Stimulated activated effector memory CD8-positive, alpha-beta T cell treated with anti-CD3 and anti-CD28 coated beads, Interleukin-12 subunit alpha, Interleukin-12 subunit beta, amount 100 ng/mL, for 72 hours (primary cell): ENCODE data around the gene STARD3.

Experiments
- ATAC-seq: fragments of 150-1000 bp; cut with Tn5 transposase; 2 replicates; pipeline ENCODE4 v1.10.0; 2021
- DNase-seq, 2 donors: peaks; one replicate each; pipeline ENCODE4 v3.0.0; 2021 to 2022; ENCODE audit warnings: low spot score in 2 of 2
- H3K27ac Mint-ChIP-seq: one replicate; pipeline ENCODE4 v1.8.0; 2022; ENCODE audit warnings: mild to moderate bottlenecking, mixed read lengths
- H3K36me3 Mint-ChIP-seq: one replicate; pipeline ENCODE4 v1.8.0; 2022; ENCODE audit warnings: mild to moderate bottlenecking, mixed read lengths
- H3K4me1 Mint-ChIP-seq: one replicate; pipeline ENCODE4 v1.8.0; 2022; ENCODE audit warnings: mixed read lengths
- H3K4me3 Mint-ChIP-seq: one replicate; pipeline ENCODE4 v1.8.0; 2022; ENCODE audit warnings: mild to moderate bottlenecking, mixed read lengths
- H3K9me3 Mint-ChIP-seq: one replicate; pipeline ENCODE4 v1.8.0; 2022; ENCODE audit warnings: mixed read lengths

STARD3 gene

DNA sequence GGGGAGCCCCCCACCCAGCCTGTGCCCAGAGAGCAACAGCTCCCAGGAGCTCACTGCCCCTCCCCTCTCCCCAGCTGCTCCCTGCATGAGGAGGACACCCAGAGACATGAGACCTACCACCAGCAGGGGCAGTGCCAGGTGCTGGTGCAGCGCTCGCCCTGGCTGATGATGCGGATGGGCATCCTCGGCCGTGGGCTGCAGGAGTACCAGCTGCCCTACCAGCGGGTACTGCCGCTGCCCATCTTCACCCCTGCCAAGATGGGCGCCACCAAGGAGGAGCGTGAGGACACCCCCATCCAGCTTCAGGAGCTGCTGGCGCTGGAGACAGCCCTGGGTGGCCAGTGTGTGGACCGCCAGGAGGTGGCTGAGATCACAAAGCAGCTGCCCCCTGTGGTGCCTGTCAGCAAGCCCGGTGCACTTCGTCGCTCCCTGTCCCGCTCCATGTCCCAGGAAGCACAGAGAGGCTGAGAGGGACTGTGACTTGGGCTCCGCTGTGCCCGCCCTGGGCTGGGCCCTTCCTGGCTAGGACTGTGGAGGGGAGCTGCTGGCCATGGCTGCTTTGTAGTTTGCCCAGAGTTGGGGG, 28.8 kb downstream of the STARD3 start:
- Mint-ChIP-seq H3K4me3 (peak overlapping the region; percentile 69), H3K9me3 (no peaks in the 10 kb centered on the region), H3K36me3 (peaks cover 19% of the 10 kb centered on the region), H3K4me1 (peaks cover 17% of the 10 kb centered on the region), H3K27ac (peak overlapping the region; percentile 48)
- ATAC-seq (peak; percentile 15), DNase-seq (no peak)

DNA sequence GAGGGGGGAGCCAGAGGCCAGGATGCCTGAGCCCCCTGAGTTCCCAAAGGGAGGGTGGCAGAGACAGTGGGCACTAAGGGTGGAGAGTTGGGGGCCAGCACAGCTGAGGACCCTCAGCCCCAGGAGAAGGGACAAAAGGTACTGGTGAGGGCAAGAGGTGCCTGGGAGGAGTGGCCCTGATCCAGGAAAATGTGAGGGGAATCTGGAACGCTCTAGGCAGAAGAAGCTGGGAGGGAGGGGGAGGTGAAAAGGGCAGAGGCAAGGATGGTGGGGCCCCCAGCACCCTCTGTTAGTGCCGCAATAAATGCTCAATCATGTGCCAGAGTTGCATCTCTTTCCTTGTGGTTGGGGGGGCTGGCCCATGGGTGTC, 29.3 kb downstream of the STARD3 start:
- H3K4me3 Mint-ChIP-seq = peak overlapping the region; percentile 69

DNA sequence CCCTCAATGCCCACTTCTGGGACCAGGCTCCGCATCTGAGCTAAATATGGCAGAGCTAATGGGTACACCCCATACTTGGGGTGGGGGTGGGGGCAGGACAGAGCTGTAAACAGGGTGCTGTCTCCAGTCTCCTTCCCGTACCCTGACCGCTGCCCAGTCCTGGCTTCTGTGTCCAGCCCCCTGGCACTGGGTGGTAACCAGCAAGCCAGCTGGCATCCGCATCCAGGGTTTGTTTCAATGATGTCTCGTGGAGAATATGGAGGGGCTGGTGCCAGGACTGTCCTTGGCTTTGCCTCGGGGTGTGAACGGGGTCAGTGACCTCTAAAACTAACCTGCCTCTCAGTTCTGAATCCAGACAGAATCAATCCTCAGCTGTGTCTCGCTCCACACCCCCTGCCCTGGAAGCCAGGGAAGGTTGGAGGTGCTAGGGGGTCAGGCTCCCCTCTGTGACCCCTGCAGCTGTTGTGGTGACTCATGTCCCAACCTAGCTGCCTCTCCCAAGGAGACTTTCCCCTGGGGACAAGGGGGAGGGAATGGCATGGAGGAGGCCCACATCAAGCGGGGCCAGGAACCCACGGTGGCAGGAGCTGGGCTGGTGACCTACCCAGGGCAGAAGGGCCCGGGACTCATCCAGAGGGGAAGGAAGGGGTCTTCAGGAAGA, 29.8 kb downstream of the STARD3 start:
- Mint-ChIP-seq H3K9me3 (no peaks in the 10 kb centered on the region), H3K4me3 (peak overlapping the region; percentile 69), H3K27ac (peak overlapping the region; percentile 32), H3K36me3 (peaks cover 13% of the 10 kb centered on the region), H3K4me1 (peaks cover 20% of the 10 kb centered on the region)
- no peak for DNase-seq
- ATAC-seq = no peak

More for the DNA sequence above, 29.3 kb downstream of the STARD3 start:
- ATAC-seq = no peak
- no peak for DNase-seq
- peaks cover 15% of the 10 kb centered on the region for H3K36me3 Mint-ChIP-seq
- peaks cover 17% of the 10 kb centered on the region for H3K4me1 Mint-ChIP-seq
- no peaks in the 10 kb centered on the region for H3K9me3 Mint-ChIP-seq
- peak overlapping the region; percentile 23 for H3K27ac Mint-ChIP-seq

DNA sequence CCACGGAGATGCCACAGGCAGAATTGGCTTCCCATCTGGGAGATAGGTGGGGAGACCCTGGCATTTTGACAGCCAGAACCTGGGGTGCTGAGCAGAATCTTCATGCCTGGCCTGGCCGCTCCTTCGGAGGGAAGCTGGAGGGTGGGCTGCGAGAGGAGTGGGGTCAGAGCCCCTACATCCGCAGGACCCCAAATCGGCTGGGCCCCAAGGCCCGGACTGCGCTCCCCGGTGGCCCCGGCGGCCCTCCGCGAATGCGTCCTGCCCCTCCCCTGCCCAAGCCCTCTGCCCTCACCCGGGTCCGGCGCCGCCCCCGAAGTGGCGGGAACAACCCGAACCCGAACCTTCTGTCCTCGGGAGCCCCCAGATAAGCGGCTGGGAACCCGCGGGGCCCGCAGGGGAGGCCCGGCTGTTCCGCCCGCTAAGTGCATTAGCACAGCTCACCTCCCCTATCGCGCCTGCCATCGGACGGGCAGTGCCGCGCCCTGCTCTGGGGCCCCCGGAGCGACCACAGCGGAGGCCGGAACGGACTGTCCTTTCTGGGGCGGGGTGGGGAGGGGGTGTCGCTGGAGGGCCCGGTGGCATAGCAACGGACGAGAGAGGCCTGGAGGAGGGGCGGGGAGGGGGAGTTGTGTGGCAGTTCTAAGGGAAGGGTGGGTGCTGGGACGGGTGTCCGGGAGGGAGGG, 30.5 kb downstream of the STARD3 start:
- H3K36me3 Mint-ChIP-seq = peaks cover 13% of the 10 kb centered on the region
- no peaks in the 10 kb centered on the region for H3K9me3 Mint-ChIP-seq
- H3K4me1 Mint-ChIP-seq = peaks cover 26% of the 10 kb centered on the region
- peak overlapping the region; percentile 32 for H3K27ac Mint-ChIP-seq
- DNase-seq (no peak), ATAC-seq (no peak)
- H3K4me3 Mint-ChIP-seq = peak overlapping the region; percentile 69

DNA sequence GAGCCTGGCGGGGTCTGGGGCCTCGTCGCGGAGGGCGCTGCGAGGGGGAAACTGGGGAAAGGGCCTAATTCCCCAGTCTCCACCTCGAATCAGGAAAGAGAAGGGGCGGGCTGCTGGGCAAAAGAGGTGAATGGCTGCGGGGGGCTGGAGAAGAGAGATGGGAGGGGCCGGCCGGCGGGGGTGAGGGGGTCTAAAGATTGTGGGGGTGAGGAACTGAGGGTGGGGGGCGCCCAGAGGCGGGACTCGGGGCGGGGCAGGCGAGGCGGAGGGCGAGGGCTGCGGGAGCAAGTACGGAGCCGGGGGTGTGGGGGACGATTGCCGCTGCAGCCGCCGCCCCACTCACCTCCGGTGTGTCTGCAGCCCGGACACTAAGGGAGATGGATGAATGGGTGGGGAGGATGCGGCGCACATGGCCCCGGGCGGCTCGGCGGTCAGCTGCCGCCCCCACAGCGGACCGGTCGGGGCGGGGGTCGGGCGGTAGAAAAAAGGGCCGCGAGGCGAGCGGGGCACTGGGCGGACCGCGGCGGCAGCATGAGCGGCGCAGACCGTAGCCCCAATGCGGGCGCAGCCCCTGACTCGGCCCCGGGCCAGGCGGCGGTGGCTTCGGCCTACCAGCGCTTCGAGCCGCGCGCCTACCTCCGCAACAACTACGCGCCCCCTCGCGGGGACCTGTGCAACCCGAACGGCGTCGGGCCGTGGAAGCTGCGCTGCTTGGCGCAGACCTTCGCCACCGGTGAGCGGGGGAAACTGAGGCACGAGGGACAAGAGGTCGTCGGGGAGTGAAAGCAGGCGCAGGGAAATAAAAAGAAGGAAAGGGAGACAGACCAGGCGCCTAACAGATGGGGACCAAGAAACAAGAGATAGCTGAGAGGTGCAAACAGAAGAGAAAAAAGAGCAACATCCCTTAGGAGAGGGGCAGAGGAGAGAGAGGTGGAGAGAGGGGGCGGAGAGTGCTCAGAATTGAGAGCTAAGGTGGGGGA, 31.3 kb downstream of the STARD3 start, which contains the start of gene PNMT:
PNMT (plus strand) TSS at position 509 of the 980 bp plus-strand sequence; CDS start at position 532, 23 bp downstream.
- peak within 1 kb of the TSS; percentile 69 for H3K4me3 Mint-ChIP-seq
- H3K27ac Mint-ChIP-seq = peak within 1 kb of the TSS; percentile 82
- DNase-seq (peak; percentile 62 to 86), ATAC-seq (peak; percentile 80)
- peaks cover 27% of the 10 kb centered on the region for H3K4me1 Mint-ChIP-seq
- no peaks in the 10 kb centered on the region for H3K9me3 Mint-ChIP-seq
- peaks cover 13% of the 10 kb centered on the region for H3K36me3 Mint-ChIP-seq

DNA sequence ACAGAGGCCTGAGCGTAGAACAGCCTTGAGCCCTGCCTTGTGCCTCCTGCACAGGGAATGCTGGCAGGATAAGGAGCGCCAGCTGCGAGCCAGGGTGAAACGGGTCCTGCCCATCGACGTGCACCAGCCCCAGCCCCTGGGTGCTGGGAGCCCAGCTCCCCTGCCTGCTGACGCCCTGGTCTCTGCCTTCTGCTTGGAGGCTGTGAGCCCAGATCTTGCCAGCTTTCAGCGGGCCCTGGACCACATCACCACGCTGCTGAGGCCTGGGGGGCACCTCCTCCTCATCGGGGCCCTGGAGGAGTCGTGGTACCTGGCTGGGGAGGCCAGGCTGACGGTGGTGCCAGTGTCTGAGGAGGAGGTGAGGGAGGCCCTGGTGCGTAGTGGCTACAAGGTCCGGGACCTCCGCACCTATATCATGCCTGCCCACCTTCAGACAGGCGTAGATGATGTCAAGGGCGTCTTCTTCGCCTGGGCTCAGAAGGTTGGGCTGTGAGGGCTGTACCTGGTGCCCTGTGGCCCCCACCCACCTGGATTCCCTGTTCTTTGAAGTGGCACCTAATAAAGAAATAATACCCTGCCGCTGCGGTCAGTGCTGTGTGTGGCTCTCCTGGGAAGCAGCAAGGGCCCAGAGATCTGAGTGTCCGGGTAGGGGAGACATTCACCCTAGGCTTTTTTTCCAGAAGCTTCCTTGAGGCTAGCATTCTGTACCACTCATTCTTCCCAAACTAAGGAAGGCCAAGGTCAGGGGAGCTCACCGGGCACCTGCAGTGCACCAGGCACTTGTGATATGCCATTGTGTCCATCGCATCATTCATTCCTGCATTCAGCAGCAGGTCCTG, 33.2 kb downstream of the STARD3 start:
- Mint-ChIP-seq H3K36me3 (peaks cover 6% of the 10 kb centered on the region), H3K27ac (no peak overlapping the region), H3K4me1 (peaks cover 30% of the 10 kb centered on the region), H3K9me3 (no peaks in the 10 kb centered on the region), H3K4me3 (no peak overlapping the region)
- DNase-seq (no peak), ATAC-seq (no peak)

DNA sequence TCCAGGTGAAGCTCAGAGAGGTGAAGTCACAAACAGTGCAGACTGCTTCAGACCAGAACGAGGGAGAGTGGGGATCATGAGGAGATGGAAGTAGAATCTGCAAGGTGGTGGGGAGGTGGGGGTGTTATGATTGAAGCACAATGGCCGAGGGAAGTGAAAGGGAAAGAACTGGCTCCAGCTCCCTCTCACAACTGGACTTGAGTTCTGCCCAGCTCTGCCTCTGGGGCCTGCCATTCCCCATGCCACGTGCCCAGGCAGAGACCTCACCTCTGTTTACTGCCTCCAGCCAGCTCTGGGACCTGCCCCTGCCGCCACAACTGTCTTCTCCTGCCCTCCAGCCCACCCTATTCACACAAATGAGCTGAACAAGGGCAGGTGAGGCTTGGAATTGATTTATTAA, 33.8 kb downstream of the STARD3 start:
- no peak overlapping the region for H3K4me3 Mint-ChIP-seq
- H3K27ac Mint-ChIP-seq = no peak overlapping the region
- no peaks in the 10 kb centered on the region for H3K9me3 Mint-ChIP-seq
- H3K36me3 Mint-ChIP-seq = peaks cover 6% of the 10 kb centered on the region
- DNase-seq (no peak), ATAC-seq (no peak)
- H3K4me1 Mint-ChIP-seq = peaks cover 37% of the 10 kb centered on the region

DNA sequence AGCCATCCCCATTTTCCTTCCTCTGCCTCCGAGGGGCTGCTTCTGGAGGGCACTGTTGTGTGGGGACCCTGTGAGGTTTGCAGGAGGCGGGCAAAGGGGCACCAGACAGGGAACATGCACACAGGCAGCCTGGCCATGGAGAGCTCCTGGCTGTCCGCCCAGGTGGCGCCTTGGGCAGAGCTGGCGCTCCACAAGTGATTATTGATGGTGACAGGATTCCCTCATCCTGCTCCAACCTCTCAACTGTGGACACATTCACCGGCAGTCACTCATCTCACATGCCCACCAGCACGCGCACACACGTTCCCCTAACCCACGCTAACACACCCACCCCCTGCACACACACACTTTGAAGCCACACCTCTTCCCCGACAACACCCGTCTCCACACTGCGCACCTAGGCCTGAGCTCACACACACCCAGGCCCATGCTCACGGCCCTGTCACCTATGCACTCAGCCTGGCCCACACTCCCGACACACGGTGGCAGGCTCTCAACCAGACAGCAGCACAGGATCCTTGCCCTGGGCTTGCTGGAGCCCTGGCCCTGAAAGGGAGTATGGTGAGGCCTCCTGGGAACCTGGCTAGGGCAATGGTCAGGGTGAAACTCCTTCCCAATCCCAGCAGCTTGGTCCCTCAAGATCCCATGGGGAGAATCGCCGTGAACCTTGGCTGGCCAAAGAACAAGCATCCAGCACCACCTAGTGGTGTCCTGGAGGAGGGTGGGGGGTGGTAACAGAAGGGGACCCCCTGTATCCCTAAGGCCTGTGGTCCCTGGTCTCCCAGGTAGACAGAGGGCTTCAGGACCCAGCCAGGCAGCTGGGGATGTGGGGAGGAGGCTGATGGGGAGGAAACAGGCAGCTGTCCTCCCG, 34.9 kb downstream of the STARD3 start:
- DNase-seq = no peak
- H3K4me3 Mint-ChIP-seq = no peak overlapping the region
- peaks cover 12% of the 10 kb centered on the region for H3K36me3 Mint-ChIP-seq
- peak overlapping the region; percentile 78 for H3K27ac Mint-ChIP-seq
- H3K9me3 Mint-ChIP-seq = no peaks in the 10 kb centered on the region
- ATAC-seq = no peak
- H3K4me1 Mint-ChIP-seq = peaks cover 43% of the 10 kb centered on the region

DNA sequence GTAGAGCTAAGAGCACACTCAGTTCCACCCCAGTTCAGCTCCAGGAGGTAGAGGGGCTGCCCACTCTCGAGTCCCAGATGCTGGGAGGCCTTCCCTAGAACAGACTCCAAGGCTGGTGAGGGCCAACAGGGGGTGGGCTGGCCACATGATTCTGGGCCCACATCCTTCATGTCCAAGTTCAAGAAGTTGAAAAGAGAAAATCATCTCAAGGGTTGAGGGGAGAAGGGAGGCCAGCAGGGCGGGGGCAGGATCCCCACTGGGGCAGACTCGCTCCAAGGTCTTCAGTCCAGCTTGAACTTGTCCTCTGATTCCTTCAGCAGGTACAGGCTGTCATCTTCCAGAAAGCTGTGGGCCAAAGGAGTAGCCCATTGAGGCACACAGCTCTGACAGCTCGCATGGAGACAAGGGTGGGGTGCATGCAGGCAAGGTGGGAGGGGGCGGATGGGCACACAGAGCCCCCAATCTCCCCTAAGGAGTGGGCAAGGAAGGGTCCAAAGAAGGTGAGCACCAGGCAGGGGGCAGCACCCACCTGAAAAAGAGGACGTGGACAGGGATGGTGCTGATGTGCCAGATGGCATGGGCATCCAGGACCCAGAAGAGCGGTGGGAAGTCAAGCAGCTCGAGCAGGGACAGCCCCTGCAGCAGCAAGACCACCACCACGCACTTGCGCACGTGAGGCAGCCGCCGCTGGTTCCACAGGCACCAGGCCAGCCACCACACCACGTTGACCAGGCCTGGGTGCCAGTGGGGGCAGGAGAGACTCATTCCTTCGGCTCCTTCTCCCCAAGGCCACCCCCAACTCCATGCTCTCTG, 35.8 kb downstream of the STARD3 start:
- H3K4me3 Mint-ChIP-seq = no peak overlapping the region
- H3K4me1 Mint-ChIP-seq = peaks cover 52% of the 10 kb centered on the region
- DNase-seq (no peak), ATAC-seq (no peak)
- H3K27ac Mint-ChIP-seq = peak overlapping the region; percentile 78
- no peaks in the 10 kb centered on the region for H3K9me3 Mint-ChIP-seq
- H3K36me3 Mint-ChIP-seq = peaks cover 12% of the 10 kb centered on the region

DNA sequence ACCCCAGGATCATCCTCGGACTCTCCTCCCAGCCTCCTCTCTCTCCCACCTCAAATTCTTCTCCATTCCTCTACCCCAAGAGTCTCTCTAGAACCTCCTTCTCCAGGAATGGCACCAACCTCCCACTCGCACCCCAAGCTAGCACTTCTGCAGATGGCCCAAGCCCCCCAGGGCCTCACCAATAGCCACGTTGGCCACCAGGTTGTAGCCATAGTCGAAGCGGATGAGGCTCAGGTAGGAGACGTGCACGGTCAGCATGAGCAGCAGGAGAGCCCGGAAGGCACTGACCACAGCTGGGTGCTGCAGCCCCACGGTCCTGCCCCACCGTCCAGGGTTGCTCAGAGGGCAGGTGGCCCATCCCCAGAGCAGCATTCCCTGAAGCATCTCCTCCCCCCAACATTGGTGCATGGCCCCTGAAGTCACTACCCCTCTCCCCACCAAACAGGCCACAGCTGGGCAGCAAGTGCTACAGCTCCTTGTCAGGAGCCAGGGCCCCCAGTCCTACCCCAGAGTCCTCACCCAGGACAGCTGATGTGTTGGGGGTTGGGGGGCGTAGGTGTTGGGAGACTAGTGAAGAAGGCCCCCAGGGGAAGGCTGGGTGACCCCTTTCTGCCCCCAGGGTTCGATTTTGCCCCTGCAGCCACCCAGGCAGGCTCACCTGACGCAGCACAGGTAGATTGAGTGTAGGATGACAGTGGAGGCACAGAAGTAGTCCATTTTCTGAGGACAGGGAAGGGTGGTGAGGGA, 36.6 kb downstream of the STARD3 start:
- ATAC-seq (no peak), DNase-seq (no peak)
- Mint-ChIP-seq H3K36me3 (peaks cover 10% of the 10 kb centered on the region), H3K9me3 (no peaks in the 10 kb centered on the region), H3K27ac (no peak overlapping the region), H3K4me1 (peaks cover 52% of the 10 kb centered on the region), H3K4me3 (no peak overlapping the region)

DNA sequence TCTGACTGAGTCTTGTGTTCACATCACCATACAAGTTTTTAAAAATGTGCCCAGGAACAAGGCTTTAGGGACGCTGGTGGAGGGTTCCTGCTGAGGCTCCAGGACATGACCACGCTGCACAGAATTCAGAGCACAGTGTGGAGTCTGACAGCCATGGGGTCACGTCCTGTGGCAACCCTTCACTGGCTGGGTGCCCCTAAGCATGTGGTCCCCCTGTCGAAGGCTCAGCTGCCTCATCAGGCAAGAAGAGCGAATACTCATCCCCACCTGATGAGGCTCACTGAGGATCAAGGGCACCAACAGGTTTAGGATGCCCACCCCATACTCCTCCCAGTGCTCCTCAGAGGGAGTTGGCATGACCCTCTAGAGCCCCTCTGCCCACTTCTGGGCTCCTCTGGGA, 37.2 kb downstream of the STARD3 start:
- Mint-ChIP-seq H3K4me1 (peaks cover 54% of the 10 kb centered on the region), H3K9me3 (no peaks in the 10 kb centered on the region), H3K4me3 (no peak overlapping the region), H3K27ac (no peak overlapping the region), H3K36me3 (peaks cover 5% of the 10 kb centered on the region)
- DNase-seq (no peak), ATAC-seq (no peak)

DNA sequence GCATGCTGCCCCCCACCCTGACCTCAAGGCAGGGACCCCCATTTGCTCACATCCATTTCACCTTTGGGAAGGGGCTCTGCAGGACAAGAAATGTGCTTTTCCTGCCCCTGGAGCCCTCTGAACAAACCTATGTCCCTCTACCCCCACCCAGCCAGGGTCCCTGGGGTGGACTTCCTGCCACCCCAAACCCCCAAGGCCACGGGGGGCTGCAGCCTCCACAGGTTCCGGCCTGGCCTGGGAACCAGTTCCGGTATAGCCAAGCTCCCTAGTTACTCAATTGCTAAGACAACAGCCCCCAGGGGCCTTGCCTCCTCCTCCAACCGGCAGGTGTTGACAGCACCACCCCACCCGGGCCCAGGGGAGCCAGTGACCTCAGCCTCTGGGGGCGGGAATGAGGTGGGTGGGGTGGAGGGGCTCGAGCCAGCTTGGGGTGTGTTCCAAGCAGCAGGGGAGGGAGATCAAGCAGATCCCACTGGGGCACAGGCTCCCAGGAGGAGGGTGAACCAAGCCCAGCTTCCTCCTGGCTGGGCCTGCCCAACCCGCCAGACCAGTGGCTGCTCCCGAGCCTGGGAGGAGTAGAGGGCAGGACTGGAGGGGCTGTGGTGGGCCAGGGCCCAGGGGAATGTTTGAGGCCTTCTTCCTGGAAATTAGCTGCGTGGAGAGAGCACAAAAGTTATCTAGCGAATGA, 37.9 kb downstream of the STARD3 start:
- Mint-ChIP-seq H3K4me3 (peak overlapping the region; percentile 10), H3K9me3 (no peaks in the 10 kb centered on the region), H3K27ac (peak overlapping the region; percentile 90), H3K4me1 (peaks cover 61% of the 10 kb centered on the region), H3K36me3 (peaks cover 7% of the 10 kb centered on the region)
- ATAC-seq = no peak
- no peak for DNase-seq
